OCI-LY7 (cell line): ENCODE data around the gene G6PC3. TPM values are rescaled to one million over a fixed set of nuclear protein-coding genes. Genes with fewer than 3 reads are reported as not detected.
"Not testable (repeated sequence)": the region's sequence is repeated elsewhere in the genome, so short reads cannot be mapped to it uniquely, and the experiment has no call there.

Source experiments
- BruUV-seq: library from RNA; stranded (reverse); fragments of 400-500 nt; replicated peaks from 2 replicates; lab custom pipeline; 2021; lab: Mats Ljungman, UMichigan
- CTCF ChIA-PET: fragments of 300-600 bp; sonication (Branson Sonifier 250); formaldehyde crosslinking; loops from one replicate; lab custom pipeline; 2022; ENCODE audit warnings: antibody characterized with exemption; ENCODE audit not compliant: unreplicated experiment; lab: Charles Lee
- POLR2A ChIA-PET: fragments of 300-600 bp; sonication (Branson Sonifier 250); formaldehyde crosslinking; loops from one replicate; lab custom pipeline; 2022; ENCODE audit warnings: antibody characterized with exemption; lab: Charles Lee
- DNase-seq: peaks from one replicate; pipeline ENCODE4 v3.0.0-alpha.2; 2015; ENCODE audit warnings: low spot score
- H2AFZ ChIP-seq: fragments of 200-600 bp; sonication (generic), shearing (Covaris generic); 2 replicates; pipeline ENCODE4 v1.6.1; 2014; ENCODE audit warnings: mild to moderate bottlenecking, antibody characterized with exemption, low read length, moderate library complexity
- H3K27ac ChIP-seq: fragments of 200-600 bp; sonication (generic); 2 replicates; pipeline ENCODE4 v1.5.1; 2014; ENCODE audit warnings: mixed run types, low read depth, mild to moderate bottlenecking, moderate library complexity, low read length, inconsistent platforms; ENCODE audit not compliant: poor library complexity, severe bottlenecking
- H3K36me3 ChIP-seq: fragments of 200-600 bp; sonication (generic); 2 replicates; pipeline ENCODE4 v1.6.1; 2014; ENCODE audit warnings: mild to moderate bottlenecking, antibody characterized with exemption, low read length, moderate library complexity, mixed read lengths; ENCODE audit not compliant: insufficient read depth
- H3K4me1 ChIP-seq: fragments of 200-600 bp; sonication (generic); 2 replicates; pipeline ENCODE4 v1.5.1; 2014; ENCODE audit warnings: mild to moderate bottlenecking, low read length; ENCODE audit not compliant: insufficient read depth, poor library complexity, severe bottlenecking
- H3K4me2 ChIP-seq: fragments of 200-600 bp; sonication (generic); 2 replicates; pipeline ENCODE4 v1.6.1; 2014; ENCODE audit warnings: mild to moderate bottlenecking, low read length
- H3K4me3 ChIP-seq: fragments of 200-600 bp; sonication (generic); 2 replicates; pipeline ENCODE4 v1.5.1; 2014; ENCODE audit warnings: mild to moderate bottlenecking, low read depth, low read length; ENCODE audit not compliant: poor library complexity, severe bottlenecking
- H3K79me2 ChIP-seq: fragments of 200-600 bp; sonication (generic); 2 replicates; pipeline ENCODE4 v1.6.1; 2016; ENCODE audit warnings: low read depth, mild to moderate bottlenecking, low read length, moderate library complexity, mixed read lengths; ENCODE audit not compliant: insufficient read depth
- H3K9me2 ChIP-seq: fragments of 200-600 bp; sonication (generic); 2 replicates; pipeline ENCODE4 v1.6.1; 2016; ENCODE audit warnings: mild to moderate bottlenecking, low read length, mixed read lengths; ENCODE audit not compliant: insufficient read depth
- H3K9me3 ChIP-seq: fragments of 200-600 bp; sonication (generic); 2 replicates; pipeline ENCODE4 v1.6.1; 2014; ENCODE audit warnings: mild to moderate bottlenecking, mixed run types, low read length, mixed read lengths
- H4K20me1 ChIP-seq: fragments of 200-600 bp; sonication (generic); 2 replicates; pipeline ENCODE4 v1.6.1; 2014; ENCODE audit warnings: mild to moderate bottlenecking, antibody characterized with exemption, low read length, moderate library complexity, mixed read lengths; ENCODE audit not compliant: insufficient read depth
- EZH2phosphoT487 ChIP-seq: fragments of 200-600 bp; sonication (generic); IDR thresholded peaks from 2 replicates; pipeline ENCODE4 v1.6.1; 2018; ENCODE audit warnings: low read depth, borderline replicate concordance, mild to moderate bottlenecking, mixed run types, antibody characterized with exemption, low read length, moderate library complexity, mixed read lengths
- intact Hi-C: fragments of 100-400 bp; cut with micrococcal nuclease; formaldehyde crosslinking; loops from one replicate; pipeline ENCODE4 v1.10.0; 2022; ENCODE audit not compliant: unreplicated experiment
- total RNA-seq, 2 experiments: library from RNA; depleted of rRNA in 1 of 2; stranded (reverse); fragments of >200 nt in 1 of 2; shearing (Covaris generic) in 1 of 2; gene quantifications; 2 replicates each; pipeline ENCODE4 v1.2.3, GENCODE V29; 2014 to 2022
- TF ChIP-seq, protein P1 (sequence below): fragments of 200-600 bp; sonication (generic); conservative IDR thresholded peaks from 2 replicates; pipeline ENCODE4 v1.5.1; 2014; ENCODE audit warnings: mild to moderate bottlenecking, antibody characterized with exemption, low read length, moderate library complexity, mixed read lengths

The G6PC3 gene
- total RNA-seq, 2 experiments from 2014 or later: 20.6 to 46.1 TPM

DNA sequence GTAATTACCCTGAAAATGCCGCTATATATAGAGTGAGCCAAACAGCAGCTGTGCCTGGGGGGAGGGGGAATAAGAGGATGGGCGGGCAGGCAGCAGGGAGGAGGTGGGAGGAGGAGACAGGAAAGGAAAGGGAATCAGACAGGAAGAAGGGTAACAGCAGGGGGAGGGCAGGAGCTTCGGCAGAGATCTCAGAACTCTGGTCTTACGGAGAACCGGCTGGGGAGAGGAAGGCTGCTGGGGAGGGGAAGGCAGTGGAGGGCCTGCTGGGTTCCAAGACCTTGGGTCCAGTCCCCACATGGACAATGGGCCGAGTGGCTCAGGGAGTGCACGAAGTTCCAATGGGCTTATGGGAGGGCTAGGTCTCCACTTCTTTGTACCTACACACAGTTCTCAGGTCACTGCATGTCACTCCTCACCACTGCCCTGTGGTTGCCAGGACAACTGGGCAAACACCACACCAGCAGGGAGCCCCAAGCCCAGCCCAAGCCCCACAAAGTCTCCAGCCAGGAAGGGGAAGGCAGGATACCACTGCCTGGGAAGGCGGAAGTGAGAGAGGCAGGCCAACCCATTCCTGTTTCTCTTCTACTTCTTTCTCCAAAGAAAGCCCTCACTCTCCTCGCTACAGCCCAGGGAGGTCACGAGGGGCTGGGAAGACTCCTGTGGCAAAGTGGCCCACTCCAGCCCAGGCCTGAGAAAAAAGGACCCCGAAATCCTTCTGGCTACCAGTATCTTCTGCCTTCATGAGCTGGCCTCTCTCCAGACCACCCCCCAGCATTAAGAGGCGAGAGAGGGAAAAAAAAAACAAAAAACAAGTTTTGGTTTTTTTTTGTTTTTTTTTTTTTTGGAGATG, 25.3 kb downstream of the G6PC3 start:
- POLR2A ChIA-PET: no interaction called here
- H3K9me3 ChIP-seq: no peaks in the 10 kb centered on the region
- H3K9me2 ChIP-seq: no peaks in the 10 kb centered on the region
- no peak for TF ChIP-seq EZH2phosphoT487
- TF ChIP-seq, protein P1, sequence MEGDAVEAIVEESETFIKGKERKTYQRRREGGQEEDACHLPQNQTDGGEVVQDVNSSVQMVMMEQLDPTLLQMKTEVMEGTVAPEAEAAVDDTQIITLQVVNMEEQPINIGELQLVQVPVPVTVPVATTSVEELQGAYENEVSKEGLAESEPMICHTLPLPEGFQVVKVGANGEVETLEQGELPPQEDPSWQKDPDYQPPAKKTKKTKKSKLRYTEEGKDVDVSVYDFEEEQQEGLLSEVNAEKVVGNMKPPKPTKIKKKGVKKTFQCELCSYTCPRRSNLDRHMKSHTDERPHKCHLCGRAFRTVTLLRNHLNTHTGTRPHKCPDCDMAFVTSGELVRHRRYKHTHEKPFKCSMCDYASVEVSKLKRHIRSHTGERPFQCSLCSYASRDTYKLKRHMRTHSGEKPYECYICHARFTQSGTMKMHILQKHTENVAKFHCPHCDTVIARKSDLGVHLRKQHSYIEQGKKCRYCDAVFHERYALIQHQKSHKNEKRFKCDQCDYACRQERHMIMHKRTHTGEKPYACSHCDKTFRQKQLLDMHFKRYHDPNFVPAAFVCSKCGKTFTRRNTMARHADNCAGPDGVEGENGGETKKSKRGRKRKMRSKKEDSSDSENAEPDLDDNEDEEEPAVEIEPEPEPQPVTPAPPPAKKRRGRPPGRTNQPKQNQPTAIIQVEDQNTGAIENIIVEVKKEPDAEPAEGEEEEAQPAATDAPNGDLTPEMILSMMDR: no peak
- no peak for DNase-seq
- no peak overlapping the region for H3K4me3 ChIP-seq
- CTCF ChIA-PET: no interaction called here
- peaks cover 12% of the 10 kb centered on the region; the same call in 1 of the 2 replicates for H3K36me3 ChIP-seq
- no TSS peak for BruUV-seq
- no peaks in the 10 kb centered on the region for H4K20me1 ChIP-seq
- peaks cover 14% of the 10 kb centered on the region for H3K4me1 ChIP-seq
- intact Hi-C loops: loop anchor here (5.0 kb wide), 1 partner anchor 154 kb away; the partner anchor contains the start of gene PPY
- H3K79me2 ChIP-seq: no peaks in the 10 kb centered on the region
- H2AFZ ChIP-seq: no peak overlapping the region
- H3K4me2 ChIP-seq: no peak overlapping the region
- no peak overlapping the region for H3K27ac ChIP-seq

DNA sequence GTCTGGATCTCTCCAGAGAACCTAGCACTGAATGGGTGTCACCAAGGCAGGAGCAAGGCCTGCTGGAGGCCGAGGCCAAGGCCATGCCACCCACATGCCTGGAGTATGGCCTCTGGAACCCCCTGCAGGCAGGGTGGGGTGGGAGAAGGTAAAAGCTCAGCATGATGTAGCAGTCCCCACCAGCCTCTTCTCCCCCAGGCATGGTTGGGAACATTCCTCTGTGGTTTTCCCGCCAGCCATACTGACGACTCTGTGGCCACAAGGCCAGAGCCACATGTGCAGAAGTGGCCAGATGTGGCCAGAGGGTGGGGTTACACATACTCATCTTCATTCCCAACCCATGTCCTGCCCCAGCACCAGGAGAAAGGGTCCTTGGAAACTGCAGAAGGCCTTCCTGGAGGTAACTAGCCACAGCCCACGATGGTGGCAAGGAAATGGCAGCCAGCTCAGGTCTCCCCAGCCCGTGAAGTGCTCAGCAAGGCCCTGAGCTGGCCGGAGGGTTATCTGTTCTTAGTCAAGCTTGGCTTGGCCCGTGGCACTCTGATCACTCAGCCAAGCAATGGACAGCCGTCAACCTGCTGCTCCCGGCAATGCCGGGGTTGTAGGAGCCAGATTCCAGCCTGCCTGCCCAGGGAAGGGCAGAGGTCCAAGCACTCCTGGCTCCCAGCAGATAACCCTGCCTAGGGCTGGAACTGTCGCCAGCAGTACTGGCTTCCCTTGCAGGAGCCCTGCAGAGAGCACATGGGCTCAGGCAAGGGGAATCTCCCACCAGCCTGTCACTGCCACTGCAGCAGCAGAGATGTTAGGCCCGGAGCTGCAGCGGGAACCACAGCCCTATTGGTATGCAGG, 26.8 kb downstream of the G6PC3 start:
- no peaks in the 10 kb centered on the region for H3K9me3 ChIP-seq
- no peak overlapping the region for H3K27ac ChIP-seq
- no peaks in the 10 kb centered on the region for H3K79me2 ChIP-seq
- no peak overlapping the region for H3K4me2 ChIP-seq
- H3K4me3 ChIP-seq: no peak overlapping the region
- peaks cover 14% of the 10 kb centered on the region for H3K4me1 ChIP-seq
- intact Hi-C loops: loop anchor here (5.0 kb wide), 1 partner anchor 155 kb away; the partner anchor contains the start of gene PPY
- ChIA-PET CTCF (no interaction called here), POLR2A (no interaction called here)
- H2AFZ ChIP-seq: no peak overlapping the region
- TF ChIP-seq, protein P1: no peak
- no peak for TF ChIP-seq EZH2phosphoT487
- H3K9me2 ChIP-seq: no peaks in the 10 kb centered on the region
- no TSS peak for BruUV-seq
- H4K20me1 ChIP-seq: no peaks in the 10 kb centered on the region
- peaks cover under 1% of the 10 kb centered on the region; the same call in 1 of the 2 replicates for H3K36me3 ChIP-seq
- no peak for DNase-seq

DNA sequence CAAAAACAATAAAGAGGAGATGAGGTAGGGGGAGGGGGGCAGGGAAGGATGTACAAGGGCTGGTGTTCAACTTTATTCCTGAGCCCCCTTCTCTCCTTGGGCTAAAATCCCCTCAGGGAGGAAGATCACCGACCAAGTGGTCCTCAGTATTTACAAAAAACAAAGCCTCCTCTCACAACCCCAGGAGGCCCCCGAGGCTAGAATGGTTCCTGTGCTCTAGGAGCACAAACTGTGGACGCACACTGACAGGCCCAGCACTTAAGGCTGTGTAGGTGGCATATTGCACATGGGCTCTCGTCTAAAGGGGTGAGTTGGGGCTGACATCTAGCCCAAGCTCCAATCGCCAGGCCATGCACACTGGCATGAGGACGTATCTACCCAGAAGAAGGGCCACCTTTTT, 31.3 kb downstream of the G6PC3 start:
- H3K4me2 ChIP-seq, H3K79me2 ChIP-seq, CTCF ChIA-PET, BruUV-seq, H3K4me3 ChIP-seq, H3K36me3 ChIP-seq, POLR2A ChIA-PET, H2AFZ ChIP-seq, DNase-seq, H4K20me1 ChIP-seq, H3K9me2 ChIP-seq, H3K27ac ChIP-seq, intact Hi-C loops, H3K9me3 ChIP-seq: not testable (repeated sequence)
- peaks cover 17% of the 10 kb centered on the region for H3K4me1 ChIP-seq
